ENCODE data around the gene CARMIL1.

Gene CARMIL1

DNA sequence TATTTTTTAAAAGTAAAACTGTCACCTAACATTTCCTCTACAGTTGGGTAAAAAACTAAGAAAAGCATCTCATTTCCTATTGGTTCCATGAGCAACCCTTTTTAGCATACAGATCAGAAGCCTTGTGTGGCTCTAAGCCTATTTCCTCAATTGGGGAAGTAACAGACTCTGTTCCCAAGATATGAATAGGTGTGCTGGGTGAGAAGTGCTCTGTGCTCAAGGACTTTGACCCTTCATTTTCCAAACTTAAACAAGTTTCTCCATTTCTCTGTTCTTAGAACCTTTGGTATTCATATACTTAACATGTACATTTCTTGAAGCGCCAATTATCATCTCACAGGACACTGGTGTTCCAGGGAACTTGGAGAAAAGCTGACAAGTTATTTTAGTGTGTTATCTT, 24.1 kb downstream of the CARMIL1 start:
- H3K4me1 Mint-ChIP-seq (ENCODE audit: low read depth in 2 of 2), result no peaks in the 10 kb centered on the region
- H3K36me3 Mint-ChIP-seq (ENCODE audit: insufficient read depth), result no peaks in the 10 kb centered on the region

DNA sequence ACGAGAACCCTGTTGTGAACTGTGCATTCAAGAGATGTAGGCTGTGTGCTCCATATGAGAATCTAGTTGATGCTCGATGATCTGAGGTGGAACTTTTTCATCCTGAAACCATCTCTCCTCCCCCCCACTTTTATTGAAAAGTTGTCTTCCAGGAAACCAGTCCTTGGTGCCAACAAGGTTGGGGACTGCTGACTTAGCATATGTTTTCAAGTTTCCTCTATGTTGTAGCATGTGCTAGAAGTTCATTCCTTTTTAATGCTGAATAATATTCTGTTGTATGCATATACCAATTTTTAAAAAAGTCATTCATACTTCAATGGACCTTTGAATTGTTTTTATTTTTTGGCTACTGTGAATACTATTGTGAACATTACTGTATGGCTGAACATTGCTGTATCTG, 27.2 kb downstream of the CARMIL1 start:
- DNase-seq (no peak), ATAC-seq (replicated peaks) (no peak)
- Mint-ChIP-seq H3K27me3 (peaks cover 12 to 21% of the 10 kb centered on the region in 2 donors), H3K27ac (no peak overlapping the region), H3K36me3 (ENCODE audit: insufficient read depth) (no peaks in the 10 kb centered on the region), H3K4me3 (no peak overlapping the region), H3K4me1 (ENCODE audit: low read depth in 2 of 2) (no peaks in the 10 kb centered on the region), H3K9me3 (no peaks in the 10 kb centered on the region)

More for the DNA sequence above, 24.1 kb downstream of the CARMIL1 start:
- Mint-ChIP-seq H3K4me3 (no peak overlapping the region), H3K9me3 (no peaks in the 10 kb centered on the region), H3K27ac (no peak overlapping the region), H3K27me3 (peaks cover 6 to 10% of the 10 kb centered on the region in 2 donors)
- ATAC-seq (replicated peaks), result no peak
- DNase-seq, result no peak

DNA sequence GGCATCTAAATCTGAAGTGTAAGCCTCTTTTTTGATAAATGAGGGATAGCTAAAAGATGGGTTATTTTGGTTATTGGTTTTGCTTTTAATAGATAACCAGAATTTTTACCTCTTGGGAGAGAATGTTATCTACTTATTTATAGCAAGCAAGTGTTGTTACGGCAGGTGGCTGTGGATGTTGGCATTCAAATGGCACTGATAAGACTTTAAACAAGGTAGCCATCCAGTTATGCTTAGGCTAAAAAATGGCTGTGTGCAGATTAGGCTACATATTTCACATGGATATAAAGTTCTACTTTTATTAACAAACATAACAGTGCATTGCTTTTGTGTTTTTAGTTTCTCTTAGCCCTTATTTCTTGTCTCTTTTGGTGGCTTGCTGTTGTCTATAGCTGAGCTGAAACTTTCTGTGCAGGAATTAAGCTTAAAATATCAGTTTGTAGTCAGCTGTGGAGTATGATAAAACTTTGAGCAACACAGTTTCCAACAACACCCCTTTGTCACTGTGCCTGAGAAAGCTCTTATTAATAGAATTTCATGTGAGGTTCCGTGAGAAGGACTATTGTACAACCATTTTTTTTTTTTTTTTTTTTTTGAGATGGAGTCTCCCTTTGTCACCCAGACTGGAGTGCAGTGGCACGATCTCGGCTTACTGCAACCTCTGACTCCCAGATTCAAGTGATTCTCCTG, 28.8 kb downstream of the CARMIL1 start:
- H3K36me3 Mint-ChIP-seq (ENCODE audit: insufficient read depth), result no peaks in the 10 kb centered on the region
- H3K27me3 Mint-ChIP-seq, result peaks cover 12 to 21% of the 10 kb centered on the region in 2 donors
- H3K4me3 Mint-ChIP-seq, result no peak overlapping the region
- H3K27ac Mint-ChIP-seq, result no peak overlapping the region
- ATAC-seq (replicated peaks), result no peak
- no peak for DNase-seq
- no peaks in the 10 kb centered on the region for H3K9me3 Mint-ChIP-seq
- peaks cover 0 to 4% of the 10 kb centered on the region in 2 donors for H3K4me1 Mint-ChIP-seq (ENCODE audit: low read depth in 2 of 2)

DNA sequence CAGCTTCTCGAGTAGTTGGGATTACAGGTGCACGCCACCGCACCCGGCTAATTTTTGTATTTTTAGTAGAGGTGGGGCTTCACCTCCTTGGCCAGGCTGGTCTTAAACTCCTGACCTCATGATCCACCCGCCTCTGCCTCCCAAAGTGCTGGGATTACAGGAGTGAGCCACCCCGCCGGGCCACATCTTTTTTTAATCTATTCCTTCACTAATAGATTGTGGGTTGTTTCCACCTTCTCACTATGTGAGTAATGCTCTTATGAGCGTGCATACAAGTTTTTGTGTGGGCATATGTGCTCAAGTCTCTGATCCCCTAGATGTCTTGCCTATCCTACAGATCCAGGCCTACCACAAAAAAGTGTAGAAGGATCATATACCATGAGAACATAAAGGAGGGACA, 30.7 kb downstream of the CARMIL1 start:
- Mint-ChIP-seq H3K4me1 (ENCODE audit: low read depth in 2 of 2) (peaks cover 0 to 4% of the 10 kb centered on the region in 2 donors), H3K36me3 (ENCODE audit: insufficient read depth) (no peaks in the 10 kb centered on the region), H3K27me3 (peaks cover 11 to 12% of the 10 kb centered on the region in 2 donors), H3K27ac (no peak overlapping the region), H3K4me3 (no peak overlapping the region), H3K9me3 (no peaks in the 10 kb centered on the region)
- DNase-seq (no peak), ATAC-seq (replicated peaks) (no peak)

DNA sequence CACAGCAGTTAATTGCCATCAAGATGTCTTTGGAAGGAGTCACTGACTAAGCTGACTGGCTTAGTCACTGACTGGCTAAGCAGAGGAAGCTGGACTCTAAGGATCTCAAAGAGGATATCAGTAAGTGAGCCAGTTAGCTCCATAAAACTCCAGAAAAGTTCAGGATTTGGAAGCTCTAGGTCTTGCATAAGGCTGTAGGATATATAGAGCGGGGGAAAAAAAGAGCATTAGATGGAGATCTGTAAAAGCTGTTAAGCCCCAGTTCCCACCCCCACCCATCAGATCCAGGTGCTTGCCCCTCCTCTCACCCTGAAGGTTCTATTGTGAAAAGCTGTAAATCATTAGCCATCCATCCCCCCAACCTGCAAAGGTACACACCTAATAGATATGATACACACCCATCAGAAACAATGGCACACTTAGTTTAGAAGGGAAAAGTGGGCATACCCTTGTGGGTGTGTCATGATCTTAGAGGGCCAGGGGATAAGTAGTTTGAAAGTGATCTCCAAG, 32.2 kb downstream of the CARMIL1 start:
- no peak overlapping the region for H3K27ac Mint-ChIP-seq
- peaks cover 11 to 12% of the 10 kb centered on the region in 2 donors for H3K27me3 Mint-ChIP-seq
- H3K36me3 Mint-ChIP-seq (ENCODE audit: insufficient read depth), result no peaks in the 10 kb centered on the region
- no peaks in the 10 kb centered on the region for H3K9me3 Mint-ChIP-seq
- no peak overlapping the region for H3K4me3 Mint-ChIP-seq
- H3K4me1 Mint-ChIP-seq (ENCODE audit: low read depth in 2 of 2), result peaks cover 0 to 4% of the 10 kb centered on the region in 2 donors
- DNase-seq (no peak), ATAC-seq (replicated peaks) (no peak)

DNA sequence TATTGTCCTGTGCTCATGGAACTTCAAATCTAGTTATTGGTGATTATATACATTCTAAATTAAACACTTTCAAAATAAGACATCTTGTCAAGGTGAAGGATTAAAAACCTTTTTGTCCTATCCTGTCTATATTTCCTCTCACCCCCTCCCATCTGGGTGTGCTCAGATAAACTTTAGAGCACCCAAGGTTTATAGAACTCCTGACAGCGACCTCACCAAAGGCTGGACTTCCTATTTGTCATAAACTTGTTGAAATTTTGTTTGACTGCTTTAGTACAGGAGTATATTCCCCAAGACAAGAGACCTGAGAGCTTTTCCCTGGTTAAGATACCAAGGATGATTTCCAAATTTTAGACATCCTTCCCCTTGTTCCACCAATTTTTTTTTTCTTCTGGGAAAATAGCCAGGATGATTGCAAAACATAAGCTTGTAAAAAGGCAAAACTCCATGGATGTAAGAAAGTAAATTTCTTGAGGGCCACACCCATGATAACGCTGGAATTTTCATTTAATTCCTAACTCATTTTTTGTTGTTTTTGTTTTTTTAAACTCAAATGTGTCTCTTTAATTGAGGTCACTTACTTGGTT, 33.0 kb downstream of the CARMIL1 start:
- DNase-seq, result no peak

DNA sequence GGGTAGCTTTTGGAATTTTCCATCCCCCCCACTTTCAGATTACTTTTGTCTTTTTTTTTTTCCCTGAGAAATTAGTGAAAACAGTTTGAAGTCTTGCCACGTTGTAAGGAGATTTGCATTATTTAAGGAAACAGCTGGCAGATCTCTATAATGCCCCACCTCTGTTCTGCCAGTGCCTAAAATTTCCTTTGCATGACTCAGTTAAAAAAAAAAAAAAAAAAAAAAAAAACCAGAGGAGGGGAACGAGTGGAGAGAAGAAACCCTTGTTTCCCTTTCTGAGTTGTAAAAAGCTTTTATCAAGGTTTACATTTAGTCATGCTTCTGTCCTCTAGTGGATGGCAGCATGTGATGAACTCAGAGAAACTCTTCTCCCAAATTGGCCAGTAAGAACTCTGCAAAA, 33.5 kb downstream of the CARMIL1 start:
- ATAC-seq (replicated peaks), result no peak
- Mint-ChIP-seq H3K27me3 (peaks cover 8 to 13% of the 10 kb centered on the region in 2 donors), H3K9me3 (no peaks in the 10 kb centered on the region), H3K27ac (peak overlapping the region in 1 of 2 donors; percentile 69), H3K4me1 (ENCODE audit: low read depth in 2 of 2) (peaks cover 0 to 4% of the 10 kb centered on the region in 2 donors), H3K36me3 (ENCODE audit: insufficient read depth) (no peaks in the 10 kb centered on the region), H3K4me3 (no peak overlapping the region)
- DNase-seq, result no peak

More for the DNA sequence above, 33.0 kb downstream of the CARMIL1 start:
- Mint-ChIP-seq H3K4me1 (ENCODE audit: low read depth in 2 of 2) (peaks cover 0 to 4% of the 10 kb centered on the region in 2 donors), H3K4me3 (no peak overlapping the region), H3K27me3 (peaks cover 11 to 12% of the 10 kb centered on the region in 2 donors), H3K27ac (peak overlapping the region in 1 of 2 donors; percentile 69), H3K9me3 (no peaks in the 10 kb centered on the region), H3K36me3 (ENCODE audit: insufficient read depth) (no peaks in the 10 kb centered on the region)
- ATAC-seq (replicated peaks), result no peak

DNA sequence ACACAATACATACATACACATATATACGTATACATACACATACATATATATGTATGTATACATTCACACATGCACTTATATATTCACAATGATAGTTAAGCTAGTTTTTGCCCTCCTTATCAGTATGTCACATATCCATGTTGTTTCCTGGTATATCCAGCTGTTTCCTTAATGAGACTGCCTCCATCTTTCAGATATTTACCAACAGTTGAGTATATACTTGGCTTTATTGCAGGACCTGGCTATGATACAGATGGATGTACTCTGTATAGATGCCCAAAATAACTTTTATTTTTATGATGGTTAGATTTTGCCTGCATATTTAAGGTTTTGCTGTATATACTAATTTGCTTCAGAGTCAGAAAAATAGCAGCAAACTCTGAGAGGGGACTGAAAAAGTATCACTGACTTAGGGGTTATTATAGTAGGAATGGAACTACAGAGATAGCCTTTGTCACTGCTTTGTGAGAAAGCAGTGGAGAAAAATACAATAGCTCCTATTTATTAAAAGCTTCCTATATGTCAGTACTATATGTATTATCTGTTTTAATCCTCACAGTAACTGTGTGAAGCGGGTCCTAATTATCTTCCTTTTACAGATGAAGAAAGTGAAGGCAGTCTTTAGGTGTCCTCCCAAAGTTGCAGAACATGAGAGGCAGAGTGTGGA, 35.5 kb downstream of the CARMIL1 start:
- no peak overlapping the region for H3K27ac Mint-ChIP-seq
- no peak for DNase-seq
- H3K36me3 Mint-ChIP-seq (ENCODE audit: insufficient read depth), result no peaks in the 10 kb centered on the region
- ATAC-seq (replicated peaks), result no peak
- H3K9me3 Mint-ChIP-seq, result no peaks in the 10 kb centered on the region
- peaks cover 0 to 4% of the 10 kb centered on the region in 2 donors for H3K4me1 Mint-ChIP-seq (ENCODE audit: low read depth in 2 of 2)
- no peak overlapping the region for H3K4me3 Mint-ChIP-seq
- peaks cover 6 to 20% of the 10 kb centered on the region in 2 donors for H3K27me3 Mint-ChIP-seq

DNA sequence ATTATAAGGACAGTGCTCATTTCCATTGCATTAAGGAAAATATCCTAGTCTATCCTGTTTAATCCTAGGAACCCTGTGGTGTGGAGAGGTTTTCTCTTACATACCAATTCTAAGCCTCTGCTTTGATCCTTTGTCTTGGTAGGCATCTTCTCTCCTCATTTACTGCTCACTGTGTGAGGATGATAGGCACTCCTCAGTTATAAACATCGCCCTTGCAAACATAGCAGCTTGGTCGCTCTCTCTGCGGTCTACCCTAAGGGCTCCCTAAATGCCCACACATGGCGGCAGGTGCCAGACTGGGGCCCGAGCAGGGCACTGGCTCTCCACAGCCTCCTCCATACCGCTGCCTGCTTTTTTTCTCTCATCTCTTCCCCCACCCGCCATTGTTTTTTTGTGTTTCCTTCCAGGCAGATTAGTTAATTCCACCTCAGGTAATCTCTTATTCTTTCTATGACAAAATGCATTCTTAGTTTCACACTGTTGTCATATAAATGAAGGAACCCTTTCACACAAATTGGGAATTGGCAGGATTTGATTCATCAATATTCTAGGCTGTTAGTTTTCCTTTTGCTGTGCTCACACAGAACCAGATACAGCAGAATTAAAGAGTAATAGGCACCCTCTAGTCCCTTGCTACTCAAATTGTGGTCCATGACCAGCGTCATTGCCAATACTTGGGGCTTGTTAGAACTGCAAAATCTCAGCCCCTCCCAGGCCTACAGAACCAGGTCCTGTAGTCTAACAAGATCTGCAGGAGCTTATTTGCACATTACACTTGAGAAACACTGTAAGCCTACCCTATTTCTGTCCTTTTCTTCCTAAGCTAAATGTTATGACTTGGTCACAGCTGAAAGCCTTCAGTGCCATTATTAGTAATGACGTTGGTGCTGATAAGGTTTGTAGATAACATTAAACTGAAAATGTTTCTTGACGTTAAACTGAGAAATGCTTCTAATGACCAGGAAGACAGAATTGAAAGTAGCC, 36.3 kb downstream of the CARMIL1 start:
- Mint-ChIP-seq H3K27ac (no peak overlapping the region), H3K4me1 (ENCODE audit: low read depth in 2 of 2) (peaks cover 0 to 4% of the 10 kb centered on the region in 2 donors), H3K27me3 (peaks cover under 1 to 12% of the 10 kb centered on the region in 2 donors), H3K4me3 (no peak overlapping the region), H3K9me3 (no peaks in the 10 kb centered on the region), H3K36me3 (ENCODE audit: insufficient read depth) (no peaks in the 10 kb centered on the region)
- DNase-seq, result no peak
- no peak for ATAC-seq (replicated peaks)

DNA sequence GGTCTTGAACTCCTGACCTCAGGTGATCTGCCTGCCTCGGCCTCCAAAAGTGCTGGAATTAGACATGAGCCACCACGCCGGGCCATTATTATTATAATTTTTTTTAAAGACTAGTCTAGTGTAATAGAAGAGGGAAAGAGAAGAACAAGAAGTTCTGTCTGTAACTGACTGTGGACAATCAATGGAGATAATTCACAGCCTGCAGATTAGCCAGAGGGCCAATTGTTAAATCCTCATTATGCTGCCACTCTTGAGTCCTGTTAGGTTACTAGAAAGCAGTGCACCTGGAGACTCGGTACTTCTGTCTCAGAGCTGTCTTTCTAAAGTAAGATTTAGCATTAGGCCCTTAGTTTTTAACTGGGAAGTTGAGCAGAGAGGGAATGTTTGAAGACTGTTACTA, 37.5 kb downstream of the CARMIL1 start:
- no peak for DNase-seq
- no peak overlapping the region for H3K4me3 Mint-ChIP-seq
- H3K9me3 Mint-ChIP-seq, result no peaks in the 10 kb centered on the region
- H3K27ac Mint-ChIP-seq, result no peak overlapping the region
- ATAC-seq (replicated peaks), result no peak
- no peaks in the 10 kb centered on the region for H3K36me3 Mint-ChIP-seq (ENCODE audit: insufficient read depth)
- peaks cover 0 to 4% of the 10 kb centered on the region in 2 donors for H3K4me1 Mint-ChIP-seq (ENCODE audit: low read depth in 2 of 2)
- H3K27me3 Mint-ChIP-seq, result peaks cover 0 to 9% of the 10 kb centered on the region in 2 donors

DNA sequence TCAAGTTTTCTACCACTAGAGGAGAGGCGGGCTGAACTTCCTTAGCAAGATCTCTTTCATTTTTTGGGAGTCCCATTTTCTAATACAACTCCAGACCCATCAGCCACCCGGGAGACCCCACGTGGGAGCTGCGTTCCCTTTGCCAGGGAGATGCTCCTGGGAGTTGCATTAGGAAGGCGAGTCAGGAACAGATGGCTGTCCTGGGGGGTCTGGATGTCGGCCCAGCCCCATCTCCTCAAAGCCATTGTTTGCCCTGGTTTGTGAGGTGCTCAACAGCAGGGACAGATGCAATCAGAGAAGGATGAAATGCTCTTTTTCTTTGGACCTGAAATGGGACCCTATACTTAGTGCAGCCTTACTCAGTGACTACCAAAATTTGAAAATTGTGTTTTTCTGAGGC, 39.4 kb downstream of the CARMIL1 start:
- no peak overlapping the region for H3K4me3 Mint-ChIP-seq
- no peaks in the 10 kb centered on the region for H3K4me1 Mint-ChIP-seq (ENCODE audit: low read depth in 2 of 2)
- no peaks in the 10 kb centered on the region for H3K9me3 Mint-ChIP-seq
- ATAC-seq (replicated peaks), result no peak
- DNase-seq, result no peak
- peaks cover 0 to 9% of the 10 kb centered on the region in 2 donors for H3K27me3 Mint-ChIP-seq
- no peak overlapping the region for H3K27ac Mint-ChIP-seq
- no peaks in the 10 kb centered on the region for H3K36me3 Mint-ChIP-seq (ENCODE audit: insufficient read depth)

DNA sequence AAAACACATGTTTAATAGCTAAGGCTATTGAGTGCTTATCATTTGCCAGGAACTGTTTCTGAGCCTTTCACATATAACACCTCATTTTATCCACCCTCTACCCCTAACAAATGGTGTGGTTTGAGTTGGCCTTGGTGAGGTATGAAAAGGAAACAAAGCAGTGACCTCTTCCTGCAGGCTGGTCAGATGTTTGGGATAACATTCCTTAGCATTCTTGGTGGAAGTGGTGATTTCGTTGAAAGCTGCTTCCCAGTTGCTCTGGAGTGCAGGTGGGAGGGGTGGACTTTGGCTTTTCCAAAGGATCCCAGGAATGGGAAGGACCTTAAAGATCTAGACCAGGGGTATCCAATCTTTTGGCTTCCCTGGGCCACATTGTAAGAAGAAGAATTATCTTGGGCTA, 41.3 kb downstream of the CARMIL1 start:
- Mint-ChIP-seq H3K9me3 (no peaks in the 10 kb centered on the region), H3K27me3 (peaks cover 0 to 19% of the 10 kb centered on the region in 2 donors), H3K27ac (no peak overlapping the region), H3K4me1 (ENCODE audit: low read depth in 2 of 2) (peaks cover 0 to 5% of the 10 kb centered on the region in 2 donors), H3K4me3 (no peak overlapping the region), H3K36me3 (ENCODE audit: insufficient read depth) (no peaks in the 10 kb centered on the region)
- DNase-seq (no peak), ATAC-seq (replicated peaks) (no peak)

DNA sequence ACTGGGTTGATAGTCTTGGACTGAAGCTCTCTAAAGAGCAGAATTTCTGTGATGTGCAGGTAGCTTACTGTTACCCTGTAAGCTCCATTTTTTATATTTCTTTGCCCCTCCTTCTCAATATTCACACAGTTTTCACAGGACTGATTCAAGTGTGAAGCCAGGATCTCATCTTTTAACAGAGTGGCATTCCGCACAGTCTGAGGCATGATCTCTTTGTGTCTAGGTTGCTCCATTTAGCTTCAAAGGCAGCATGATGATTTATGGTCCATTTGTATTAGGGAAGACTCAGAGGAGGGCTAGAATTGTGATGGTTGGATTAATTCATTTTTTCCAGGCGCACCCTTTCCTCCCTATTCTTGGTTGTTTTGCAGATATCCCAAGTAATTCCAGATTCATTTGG, 43.5 kb downstream of the CARMIL1 start:
- no peak overlapping the region for H3K27ac Mint-ChIP-seq
- DNase-seq (no peak), ATAC-seq (replicated peaks) (no peak)
- H3K27me3 Mint-ChIP-seq, result peaks cover 0 to 17% of the 10 kb centered on the region in 2 donors
- no peaks in the 10 kb centered on the region for H3K36me3 Mint-ChIP-seq (ENCODE audit: insufficient read depth)
- no peak overlapping the region for H3K4me3 Mint-ChIP-seq
- no peaks in the 10 kb centered on the region for H3K9me3 Mint-ChIP-seq
- H3K4me1 Mint-ChIP-seq (ENCODE audit: low read depth in 2 of 2), result peaks cover 0 to 5% of the 10 kb centered on the region in 2 donors
